ENCODE data around the gene DGLUCY. TPM values are rescaled to one million over a fixed set of nuclear protein-coding genes. Genes with fewer than 3 reads are reported as not detected.

The DGLUCY gene
- total and polyA plus RNA-seq, 4 donors, result 17.9 to 58.1 (median 24.9) TPM

DNA sequence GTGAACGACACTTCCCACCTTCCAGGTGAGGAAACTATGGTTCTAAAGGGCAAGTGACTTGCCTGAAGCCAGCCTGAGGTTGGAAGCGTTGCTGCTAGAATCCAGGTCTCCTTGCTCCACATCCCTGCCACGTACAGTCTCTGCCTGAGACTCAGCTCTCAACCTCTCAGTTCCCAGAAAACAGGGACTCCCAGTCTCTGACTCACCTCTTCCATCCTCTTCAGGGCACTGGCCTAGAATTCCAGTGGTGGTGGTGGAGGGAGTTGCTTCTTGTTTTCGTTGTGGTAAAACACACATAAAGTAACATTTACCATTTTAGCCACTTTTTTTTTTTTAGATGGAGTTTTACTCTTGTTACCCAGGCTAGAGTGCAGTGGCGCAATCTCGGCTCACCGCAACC is 123.3 kb downstream of the DGLUCY start:
- 90% methylated on average over 7 of the region's 7 CpGs for WGBS
- no peaks in the 10 kb centered on the region for H3K36me3 ChIP-seq (ENCODE audit: control insufficient read depth in 4 of 4, insufficient read depth in 3 of 4, low read depth in 1 of 4, low read length in 3 of 4)
- no peak for TF ChIP-seq HNF4A (conservative IDR thresholded peaks at IDR 0.05)
- no peak for TF ChIP-seq NR2F2 (IDR thresholded peaks at IDR 0.05)
- TF ChIP-seq ATF3 (IDR thresholded peaks at IDR 0.05), result no peak
- TF ChIP-seq, protein P1, sequence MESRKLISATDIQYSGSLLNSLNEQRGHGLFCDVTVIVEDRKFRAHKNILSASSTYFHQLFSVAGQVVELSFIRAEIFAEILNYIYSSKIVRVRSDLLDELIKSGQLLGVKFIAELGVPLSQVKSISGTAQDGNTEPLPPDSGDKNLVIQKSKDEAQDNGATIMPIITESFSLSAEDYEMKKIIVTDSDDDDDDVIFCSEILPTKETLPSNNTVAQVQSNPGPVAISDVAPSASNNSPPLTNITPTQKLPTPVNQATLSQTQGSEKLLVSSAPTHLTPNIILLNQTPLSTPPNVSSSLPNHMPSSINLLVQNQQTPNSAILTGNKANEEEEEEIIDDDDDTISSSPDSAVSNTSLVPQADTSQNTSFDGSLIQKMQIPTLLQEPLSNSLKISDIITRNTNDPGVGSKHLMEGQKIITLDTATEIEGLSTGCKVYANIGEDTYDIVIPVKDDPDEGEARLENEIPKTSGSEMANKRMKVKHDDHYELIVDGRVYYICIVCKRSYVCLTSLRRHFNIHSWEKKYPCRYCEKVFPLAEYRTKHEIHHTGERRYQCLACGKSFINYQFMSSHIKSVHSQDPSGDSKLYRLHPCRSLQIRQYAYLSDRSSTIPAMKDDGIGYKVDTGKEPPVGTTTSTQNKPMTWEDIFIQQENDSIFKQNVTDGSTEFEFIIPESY (IDR thresholded peaks at IDR 0.05), result no peak
- TF ChIP-seq RXRA (IDR thresholded peaks at IDR 0.05), result no peak
- no peak for TF ChIP-seq EGR1 (IDR thresholded peaks at IDR 0.05; ENCODE audit: low read depth in 2 of 2)
- no peak for TF ChIP-seq YY1 (IDR thresholded peaks at IDR 0.05)
- TF ChIP-seq GABPA (IDR thresholded peaks at IDR 0.05 in 1 of 2, conservative IDR thresholded peaks at IDR 0.05 in 1 of 2), result no peak
- TF ChIP-seq SP1 (IDR thresholded peaks at IDR 0.05), result no peak
- no peak for TF ChIP-seq TAF1 (conservative IDR thresholded peaks at IDR 0.05)
- TF ChIP-seq JUND (IDR thresholded peaks at IDR 0.05), result no peak
- TF ChIP-seq, protein P2, sequence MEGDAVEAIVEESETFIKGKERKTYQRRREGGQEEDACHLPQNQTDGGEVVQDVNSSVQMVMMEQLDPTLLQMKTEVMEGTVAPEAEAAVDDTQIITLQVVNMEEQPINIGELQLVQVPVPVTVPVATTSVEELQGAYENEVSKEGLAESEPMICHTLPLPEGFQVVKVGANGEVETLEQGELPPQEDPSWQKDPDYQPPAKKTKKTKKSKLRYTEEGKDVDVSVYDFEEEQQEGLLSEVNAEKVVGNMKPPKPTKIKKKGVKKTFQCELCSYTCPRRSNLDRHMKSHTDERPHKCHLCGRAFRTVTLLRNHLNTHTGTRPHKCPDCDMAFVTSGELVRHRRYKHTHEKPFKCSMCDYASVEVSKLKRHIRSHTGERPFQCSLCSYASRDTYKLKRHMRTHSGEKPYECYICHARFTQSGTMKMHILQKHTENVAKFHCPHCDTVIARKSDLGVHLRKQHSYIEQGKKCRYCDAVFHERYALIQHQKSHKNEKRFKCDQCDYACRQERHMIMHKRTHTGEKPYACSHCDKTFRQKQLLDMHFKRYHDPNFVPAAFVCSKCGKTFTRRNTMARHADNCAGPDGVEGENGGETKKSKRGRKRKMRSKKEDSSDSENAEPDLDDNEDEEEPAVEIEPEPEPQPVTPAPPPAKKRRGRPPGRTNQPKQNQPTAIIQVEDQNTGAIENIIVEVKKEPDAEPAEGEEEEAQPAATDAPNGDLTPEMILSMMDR (IDR thresholded peaks at IDR 0.05; ENCODE audit: low read depth, low read length, missing input control), result no peak
- no peak for TF ChIP-seq HNF4G (IDR thresholded peaks at IDR 0.05)
- TF ChIP-seq FOXA1 (IDR thresholded peaks at IDR 0.05), result no peak
- TF ChIP-seq, protein P3, sequence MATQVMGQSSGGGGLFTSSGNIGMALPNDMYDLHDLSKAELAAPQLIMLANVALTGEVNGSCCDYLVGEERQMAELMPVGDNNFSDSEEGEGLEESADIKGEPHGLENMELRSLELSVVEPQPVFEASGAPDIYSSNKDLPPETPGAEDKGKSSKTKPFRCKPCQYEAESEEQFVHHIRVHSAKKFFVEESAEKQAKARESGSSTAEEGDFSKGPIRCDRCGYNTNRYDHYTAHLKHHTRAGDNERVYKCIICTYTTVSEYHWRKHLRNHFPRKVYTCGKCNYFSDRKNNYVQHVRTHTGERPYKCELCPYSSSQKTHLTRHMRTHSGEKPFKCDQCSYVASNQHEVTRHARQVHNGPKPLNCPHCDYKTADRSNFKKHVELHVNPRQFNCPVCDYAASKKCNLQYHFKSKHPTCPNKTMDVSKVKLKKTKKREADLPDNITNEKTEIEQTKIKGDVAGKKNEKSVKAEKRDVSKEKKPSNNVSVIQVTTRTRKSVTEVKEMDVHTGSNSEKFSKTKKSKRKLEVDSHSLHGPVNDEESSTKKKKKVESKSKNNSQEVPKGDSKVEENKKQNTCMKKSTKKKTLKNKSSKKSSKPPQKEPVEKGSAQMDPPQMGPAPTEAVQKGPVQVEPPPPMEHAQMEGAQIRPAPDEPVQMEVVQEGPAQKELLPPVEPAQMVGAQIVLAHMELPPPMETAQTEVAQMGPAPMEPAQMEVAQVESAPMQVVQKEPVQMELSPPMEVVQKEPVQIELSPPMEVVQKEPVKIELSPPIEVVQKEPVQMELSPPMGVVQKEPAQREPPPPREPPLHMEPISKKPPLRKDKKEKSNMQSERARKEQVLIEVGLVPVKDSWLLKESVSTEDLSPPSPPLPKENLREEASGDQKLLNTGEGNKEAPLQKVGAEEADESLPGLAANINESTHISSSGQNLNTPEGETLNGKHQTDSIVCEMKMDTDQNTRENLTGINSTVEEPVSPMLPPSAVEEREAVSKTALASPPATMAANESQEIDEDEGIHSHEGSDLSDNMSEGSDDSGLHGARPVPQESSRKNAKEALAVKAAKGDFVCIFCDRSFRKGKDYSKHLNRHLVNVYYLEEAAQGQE (IDR thresholded peaks at IDR 0.05), result no peak
- no peak overlapping the region for H3K27ac ChIP-seq (ENCODE audit: low read depth in 1 of 2, low read length in 2 of 2)
- H3K27me3 ChIP-seq (ENCODE audit: control insufficient read depth in 4 of 4, insufficient read depth in 4 of 4, low read length in 3 of 4), result no peaks in the 10 kb centered on the region
- no peaks in the 10 kb centered on the region for H3K4me1 ChIP-seq (ENCODE audit: control insufficient read depth in 4 of 4, insufficient read depth in 4 of 4, low read length in 3 of 4)
- no peak for DNase-seq (ENCODE audit: low spot score)
- H3K4me3 ChIP-seq (ENCODE audit: low read depth in 1 of 3, low read length in 3 of 3), result no peak overlapping the region
- H3K9me3 ChIP-seq (ENCODE audit: control insufficient read depth in 4 of 4, low read length in 3 of 4), result no peaks in the 10 kb centered on the region
- no peak overlapping the region for H3K9ac ChIP-seq (ENCODE audit: low read depth in 1 of 2, low read length in 2 of 2)

GRCh38 chr14:91238085-91238484 is 124.2 kb downstream of the DGLUCY start:
- no peak for DNase-seq (ENCODE audit: low spot score)
- no peak for TF ChIP-seq YY1 (IDR thresholded peaks at IDR 0.05)
- no peaks in the 10 kb centered on the region for H3K9me3 ChIP-seq (ENCODE audit: control insufficient read depth in 4 of 4, low read length in 3 of 4)
- H3K4me3 ChIP-seq (ENCODE audit: low read depth in 1 of 3, low read length in 3 of 3), result no peak overlapping the region
- no peaks in the 10 kb centered on the region for H3K4me1 ChIP-seq (ENCODE audit: control insufficient read depth in 4 of 4, insufficient read depth in 4 of 4, low read length in 3 of 4)
- no peak overlapping the region for H3K27ac ChIP-seq (ENCODE audit: low read depth in 1 of 2, low read length in 2 of 2)
- H3K9ac ChIP-seq (ENCODE audit: low read depth in 1 of 2, low read length in 2 of 2), result no peak overlapping the region
- 74% methylated on average over 4 of the region's 4 CpGs for WGBS
- H3K36me3 ChIP-seq (ENCODE audit: control insufficient read depth in 4 of 4, insufficient read depth in 3 of 4, low read depth in 1 of 4, low read length in 3 of 4), result no peaks in the 10 kb centered on the region
- H3K27me3 ChIP-seq (ENCODE audit: control insufficient read depth in 4 of 4, insufficient read depth in 4 of 4, low read length in 3 of 4), result no peaks in the 10 kb centered on the region

Data from liver (tissue), 9 donors.